Smooth muscle cell of the brain vasculature (primary cell): ENCODE data around the gene APOB.
A peak's percentile ranks its signal among the peaks of the same experiment; 100 is the strongest.

Experiments used
- DNase-seq: peaks from one replicate; pipeline ENCODE4 v3.0.0-alpha.2; 2012; ENCODE audit warnings: low read depth, low spot score

The APOB gene

GRCh38 chr2:21046506-21046905 lies 2.6 kb upstream of the APOB start:
- no peak for DNase-seq

DNA sequence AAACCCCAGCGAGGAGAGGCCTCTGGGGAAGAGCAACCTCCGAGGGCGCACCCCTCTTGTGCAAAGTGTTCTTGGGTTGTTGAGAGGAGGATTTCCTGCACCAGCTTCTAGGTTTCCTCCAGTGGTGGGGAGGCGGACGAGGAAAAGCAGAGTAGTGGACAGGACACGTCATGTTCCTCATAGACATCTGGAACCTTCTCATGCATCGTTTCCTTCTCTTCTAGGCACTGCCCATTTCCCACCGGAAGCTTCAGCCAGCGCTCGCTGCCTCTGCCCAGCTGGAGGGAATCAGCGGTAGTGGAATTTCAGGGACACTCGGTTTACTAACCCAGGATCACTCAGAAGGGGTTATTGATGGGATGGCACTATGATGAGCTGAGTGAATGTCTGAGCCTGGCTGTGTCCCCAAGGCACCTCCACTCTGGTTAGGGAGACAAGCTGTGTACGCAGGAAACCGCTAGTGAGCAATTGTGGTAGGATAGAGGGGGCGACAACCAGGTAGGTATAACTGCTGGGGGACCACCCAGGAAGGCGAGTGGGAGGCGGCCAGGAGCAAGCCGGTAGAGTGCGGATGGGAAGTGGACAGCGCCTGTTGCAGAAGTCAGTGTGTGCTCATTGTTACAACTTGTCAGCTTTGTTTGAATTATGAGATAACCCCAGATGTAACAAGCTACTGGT lies 960 bp upstream of the APOB start:
- no peak for DNase-seq

DNA sequence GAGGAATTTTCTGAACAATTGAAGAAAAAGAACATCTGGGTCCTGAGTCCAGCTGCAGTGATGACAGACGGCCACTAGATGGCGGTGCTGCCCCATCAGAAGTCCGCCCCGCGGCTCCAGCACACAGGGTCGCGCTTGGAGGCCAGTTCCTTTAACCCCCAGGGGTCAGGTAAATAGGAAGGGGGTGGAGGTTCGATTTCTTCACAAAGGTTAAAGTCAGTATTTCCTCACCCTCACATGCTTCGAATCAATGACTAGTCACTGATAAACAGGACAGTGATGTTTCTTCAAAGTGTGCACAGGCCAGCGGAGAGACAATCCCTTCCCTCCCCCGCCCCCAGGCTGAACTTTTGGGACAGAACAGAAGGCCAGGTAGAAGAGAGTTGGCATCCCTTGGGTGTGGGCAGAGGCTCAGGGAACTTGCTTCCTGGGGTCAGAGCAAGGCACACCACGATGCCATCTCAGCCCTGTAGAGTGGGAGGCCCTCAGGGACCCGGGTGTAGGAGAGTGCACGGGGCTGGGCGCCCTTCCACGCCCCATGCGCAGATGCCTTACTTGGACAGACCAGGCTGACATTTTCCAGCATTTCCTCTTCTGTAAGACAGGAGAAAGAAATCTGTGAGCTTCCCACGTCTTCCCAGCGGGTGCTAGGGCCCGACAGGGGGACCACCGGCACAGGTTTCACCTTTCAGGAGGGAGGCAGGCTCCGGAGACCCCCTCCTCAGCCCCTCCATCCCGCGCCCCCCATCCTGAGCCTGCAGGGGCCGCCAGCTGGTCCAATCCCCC lies 722 bp downstream of the APOB start:
- DNase-seq: peak; percentile 24

GRCh38 chr2:21042708-21042957 lies 1.2 kb downstream of the APOB start:
- no peak for DNase-seq

GRCh38 chr2:21041943-21042707 lies 1.7 kb downstream of the APOB start:
- DNase-seq: no peak

GRCh38 chr2:21041462-21041861 lies 2.4 kb downstream of the APOB start:
- DNase-seq: no peak

DNA sequence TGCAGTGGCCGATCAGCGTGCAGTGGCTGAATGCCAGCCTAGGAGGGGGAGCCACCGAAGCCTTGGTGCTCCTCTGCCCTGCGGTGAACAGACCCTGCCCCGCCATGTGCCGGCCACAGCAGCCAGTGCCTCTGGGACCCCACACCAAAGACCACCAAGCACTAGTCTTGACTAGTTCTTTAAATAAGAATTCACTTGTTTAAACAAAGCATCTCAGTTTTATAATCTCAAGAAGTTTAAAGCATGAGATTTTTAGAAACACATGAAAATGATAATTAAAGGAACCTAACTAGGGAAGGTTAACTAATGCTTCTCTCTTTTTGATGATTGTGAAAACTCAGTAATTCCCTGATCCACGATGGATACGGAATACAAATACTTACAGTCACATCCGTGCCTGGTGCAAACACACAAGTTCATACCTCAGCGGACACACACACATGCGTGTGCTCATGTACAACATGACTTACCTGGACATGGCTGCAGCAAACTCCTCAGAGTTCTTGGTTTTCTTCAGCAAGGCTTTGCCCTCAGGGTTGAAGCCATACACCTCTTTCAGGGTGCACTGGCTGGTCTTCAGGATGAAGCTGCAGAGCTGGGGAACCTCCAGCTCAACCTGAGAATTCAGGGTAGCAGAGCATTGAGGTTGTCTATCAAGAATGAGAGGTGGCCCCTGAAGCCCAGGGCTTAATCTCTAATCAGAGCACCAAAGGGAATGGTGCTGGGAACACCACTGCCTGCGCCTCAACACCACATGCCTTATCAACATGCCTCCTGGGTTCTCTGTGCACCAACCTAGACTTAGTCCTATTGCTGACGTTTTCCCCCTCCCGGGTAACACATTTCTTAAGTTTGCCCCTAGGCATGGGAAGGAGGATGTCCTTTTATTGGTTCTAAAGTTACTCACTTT lies 3.1 kb downstream of the APOB start:
- no peak for DNase-seq

DNA sequence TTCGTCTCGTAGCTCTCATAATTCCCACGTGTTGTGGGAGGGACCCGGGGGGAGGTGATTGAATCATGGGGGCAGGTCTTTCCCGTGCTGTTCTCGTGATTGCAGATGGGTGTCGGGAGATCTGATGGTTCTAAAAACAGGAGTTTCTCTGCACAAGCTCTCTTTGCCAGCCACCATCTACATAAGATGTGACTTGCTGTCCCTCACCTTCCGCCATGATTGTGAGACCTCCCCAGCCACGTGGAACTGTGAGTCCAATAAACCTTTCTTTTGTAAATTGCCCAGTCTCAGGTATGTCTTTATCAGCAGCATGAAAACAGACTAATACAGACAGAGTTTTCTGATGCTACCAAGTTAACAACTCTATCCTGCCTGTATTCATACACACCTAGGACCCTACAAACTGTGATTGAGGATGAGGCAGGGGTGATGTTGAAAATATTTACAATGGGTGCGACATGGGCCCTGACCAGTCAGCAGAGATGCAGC lies 3.9 kb downstream of the APOB start:
- DNase-seq: no peak

DNA sequence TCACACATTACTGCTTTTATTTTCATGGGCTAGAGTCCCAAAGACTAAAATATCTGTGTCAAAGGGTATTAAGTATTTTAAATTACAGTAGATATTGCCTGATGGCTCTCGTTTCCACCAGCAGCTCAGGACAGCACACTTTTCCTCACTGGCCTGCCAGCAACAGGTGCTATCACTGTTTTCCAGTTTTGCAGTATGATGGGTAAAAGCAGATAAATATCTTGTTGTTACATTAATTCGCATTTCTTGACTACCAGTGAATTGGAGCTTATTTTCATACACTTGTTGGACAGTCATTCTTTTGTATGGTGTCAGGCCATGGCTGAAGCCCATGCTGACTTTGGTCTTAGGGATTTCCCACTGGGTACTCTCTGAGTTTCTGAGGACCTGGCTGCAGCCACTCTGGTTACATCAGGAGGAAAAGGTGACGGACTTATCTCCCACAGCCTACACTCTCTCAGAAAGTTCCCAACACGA lies 4.8 kb downstream of the APOB start:
- DNase-seq: no peak

DNA sequence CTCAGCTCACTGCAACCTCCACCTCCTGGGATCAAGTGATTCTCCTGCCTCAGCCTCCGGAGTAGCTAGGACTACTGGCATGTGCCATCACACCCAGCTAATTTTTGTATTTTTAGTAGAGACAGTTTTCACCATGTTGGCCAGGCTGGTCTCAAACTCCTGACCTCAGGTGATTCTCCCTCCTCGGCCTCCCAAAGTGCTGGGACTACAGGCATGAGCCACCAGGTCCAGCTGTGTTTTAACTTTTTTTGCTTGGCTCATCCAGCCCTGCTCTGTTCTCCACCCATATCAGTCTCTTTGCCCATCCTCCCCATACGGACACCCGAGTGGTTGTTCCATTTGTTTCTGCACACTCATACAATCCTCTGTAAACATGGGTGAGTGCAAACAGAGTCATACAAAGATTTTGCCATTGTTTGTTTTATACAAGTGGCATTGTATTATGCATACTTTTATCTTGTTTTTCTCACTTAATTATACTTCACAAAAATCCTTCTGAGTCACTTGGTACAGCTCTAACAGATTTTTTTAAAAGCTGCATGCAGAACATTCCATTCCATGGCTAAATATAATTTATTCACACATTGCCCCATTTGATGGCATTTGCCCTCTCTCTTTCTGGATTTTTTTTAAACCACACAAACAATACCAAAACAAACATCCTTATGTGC lies 5.3 kb downstream of the APOB start:
- DNase-seq: no peak

DNA sequence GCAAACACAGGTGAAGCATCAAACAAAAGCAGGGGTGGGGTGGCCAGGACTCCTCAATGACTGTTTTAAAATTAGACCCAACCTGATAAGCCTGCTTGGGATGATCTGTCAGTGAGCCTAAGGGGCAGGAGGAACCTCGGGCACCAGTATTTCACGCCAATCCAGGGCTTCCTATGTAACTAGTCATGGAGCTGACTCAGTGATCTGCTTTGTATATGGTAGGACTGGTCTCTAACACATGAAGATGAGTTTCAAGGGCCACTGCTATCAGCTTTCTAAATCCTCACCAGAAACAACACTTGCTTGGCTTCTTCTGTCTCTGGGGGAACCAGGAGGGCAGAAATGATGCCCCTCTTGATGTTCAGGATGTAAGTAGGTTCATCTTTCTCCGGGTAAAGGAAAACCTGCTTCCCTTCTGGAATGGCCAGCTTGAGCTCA lies 6.2 kb downstream of the APOB start:
- DNase-seq: no peak

DNA sequence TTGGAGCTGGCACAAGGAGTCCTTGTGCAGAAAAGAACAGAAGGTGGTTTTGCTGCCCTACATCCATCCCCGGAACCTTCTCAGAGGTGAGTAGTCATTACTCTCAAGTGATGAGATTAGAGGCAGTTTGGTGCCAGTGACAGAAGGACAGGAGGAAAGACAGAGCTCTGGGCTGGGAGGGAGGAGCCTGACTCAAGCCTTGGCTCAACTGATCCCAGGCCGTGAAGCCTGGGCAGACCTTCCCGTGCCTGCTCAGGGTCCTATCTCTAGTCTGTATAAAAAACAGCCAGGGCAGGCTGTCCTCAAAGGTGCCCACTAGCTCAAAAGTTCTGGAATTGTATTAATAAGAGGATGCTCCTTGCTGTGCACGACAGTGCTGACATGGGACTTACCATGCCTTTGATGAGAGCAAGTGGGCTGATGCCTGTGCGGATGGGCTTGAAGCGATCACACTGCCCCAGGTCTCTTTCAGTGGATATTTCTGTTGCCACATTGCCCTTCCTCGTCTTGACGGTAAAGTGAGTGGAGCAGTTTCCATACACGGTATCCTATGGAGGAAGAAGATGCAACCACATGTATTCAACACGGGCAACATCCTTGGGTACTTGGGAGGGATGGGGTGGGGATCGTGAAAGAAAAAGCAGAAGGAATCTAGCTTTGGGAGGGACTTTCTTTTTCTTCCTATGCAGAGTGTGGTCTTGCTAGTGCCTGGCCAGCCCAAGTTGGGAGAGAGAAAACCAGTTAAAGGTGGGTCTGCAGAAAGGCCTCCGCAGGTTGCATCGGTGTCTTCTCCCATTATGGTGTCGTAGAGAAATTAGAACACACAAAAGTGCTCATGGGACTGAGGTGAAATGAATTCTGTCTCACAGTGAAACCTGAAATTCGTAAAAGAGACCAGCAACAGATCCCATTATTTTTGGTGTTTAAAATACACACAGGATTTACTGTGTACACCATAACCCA lies 6.9 kb downstream of the APOB start:
- no peak for DNase-seq

DNA sequence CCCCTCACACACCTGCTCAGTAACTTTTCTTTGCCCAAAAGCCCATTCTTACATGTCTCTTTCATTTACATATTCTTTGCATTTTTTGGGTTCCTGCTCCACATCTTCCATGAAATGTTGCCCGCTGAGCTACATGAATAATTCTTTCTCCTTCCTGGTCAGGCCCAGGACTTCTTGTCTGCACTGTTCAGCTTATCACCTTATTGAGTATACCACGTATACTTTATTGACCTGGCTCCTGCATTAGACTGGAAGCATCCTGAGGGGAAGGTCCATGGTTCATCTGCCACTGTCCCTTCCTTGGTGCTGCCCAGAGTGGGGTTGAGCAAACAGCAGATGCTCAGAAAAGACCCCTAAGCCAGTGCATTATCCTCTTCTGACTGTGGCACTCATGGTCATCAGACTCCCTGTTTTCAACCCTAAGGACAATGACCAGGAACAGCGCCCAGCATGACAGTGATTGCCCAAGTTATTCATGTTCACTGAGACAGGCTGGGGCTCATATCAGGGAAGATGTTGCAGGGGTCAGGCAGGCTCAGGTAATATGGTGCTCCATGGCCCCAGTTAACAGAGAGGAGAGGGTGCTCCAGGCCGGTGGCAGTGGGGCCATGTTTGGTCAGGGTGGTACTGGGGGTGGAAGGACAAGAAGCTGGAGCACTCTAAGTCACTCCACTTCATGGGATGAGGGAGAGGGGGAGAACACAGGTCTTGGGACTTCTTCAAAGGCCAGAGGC lies 7.7 kb downstream of the APOB start:
- no peak for DNase-seq

DNA sequence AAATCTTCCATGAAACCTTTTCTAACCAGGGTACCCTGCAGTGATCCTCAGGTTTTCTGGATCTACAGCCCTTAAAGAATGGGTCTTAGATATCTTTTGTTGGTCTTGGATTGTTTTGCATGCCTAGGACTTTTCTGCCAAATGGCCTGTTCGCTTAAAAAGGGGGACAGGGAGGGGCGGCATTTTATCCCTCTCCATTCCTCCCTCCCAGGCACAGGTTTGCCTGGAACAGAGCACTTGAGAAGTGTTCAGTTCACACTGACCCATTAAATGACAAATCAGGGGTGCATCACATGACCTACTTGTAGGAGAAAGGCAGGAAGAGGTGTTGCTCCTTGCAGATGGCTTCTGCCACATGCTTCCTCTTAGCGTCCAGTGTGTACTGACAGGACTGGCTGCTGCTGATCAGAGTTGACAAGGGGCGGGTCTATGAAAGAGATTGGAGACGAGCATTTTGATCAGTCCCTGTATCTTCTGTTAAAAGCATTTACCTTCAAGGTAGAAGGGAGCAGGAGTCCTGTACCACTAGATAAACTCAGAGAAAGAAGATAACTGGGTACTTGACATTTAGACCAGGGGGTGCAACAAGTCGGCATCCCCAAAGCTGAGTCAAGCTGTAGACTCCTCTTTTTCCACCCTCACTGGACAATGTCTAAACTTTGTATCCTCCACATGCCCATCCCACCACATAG lies 8.4 kb downstream of the APOB start:
- no peak for DNase-seq

DNA sequence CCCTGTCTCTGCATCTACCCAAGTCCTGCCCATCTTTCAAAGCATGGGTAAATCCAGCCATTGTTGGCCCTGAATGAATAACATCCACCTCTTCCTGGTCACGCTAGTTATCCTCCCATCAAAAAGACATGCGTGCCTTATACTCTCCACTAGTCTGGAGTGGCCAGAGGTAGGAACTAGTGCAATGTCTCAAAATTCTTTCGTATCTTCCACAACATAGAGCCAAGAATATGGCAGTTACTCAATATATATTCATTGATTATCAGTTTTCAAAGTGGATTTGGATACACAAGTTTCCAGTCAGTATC lies 8.9 kb downstream of the APOB start:
- DNase-seq: no peak

DNA sequence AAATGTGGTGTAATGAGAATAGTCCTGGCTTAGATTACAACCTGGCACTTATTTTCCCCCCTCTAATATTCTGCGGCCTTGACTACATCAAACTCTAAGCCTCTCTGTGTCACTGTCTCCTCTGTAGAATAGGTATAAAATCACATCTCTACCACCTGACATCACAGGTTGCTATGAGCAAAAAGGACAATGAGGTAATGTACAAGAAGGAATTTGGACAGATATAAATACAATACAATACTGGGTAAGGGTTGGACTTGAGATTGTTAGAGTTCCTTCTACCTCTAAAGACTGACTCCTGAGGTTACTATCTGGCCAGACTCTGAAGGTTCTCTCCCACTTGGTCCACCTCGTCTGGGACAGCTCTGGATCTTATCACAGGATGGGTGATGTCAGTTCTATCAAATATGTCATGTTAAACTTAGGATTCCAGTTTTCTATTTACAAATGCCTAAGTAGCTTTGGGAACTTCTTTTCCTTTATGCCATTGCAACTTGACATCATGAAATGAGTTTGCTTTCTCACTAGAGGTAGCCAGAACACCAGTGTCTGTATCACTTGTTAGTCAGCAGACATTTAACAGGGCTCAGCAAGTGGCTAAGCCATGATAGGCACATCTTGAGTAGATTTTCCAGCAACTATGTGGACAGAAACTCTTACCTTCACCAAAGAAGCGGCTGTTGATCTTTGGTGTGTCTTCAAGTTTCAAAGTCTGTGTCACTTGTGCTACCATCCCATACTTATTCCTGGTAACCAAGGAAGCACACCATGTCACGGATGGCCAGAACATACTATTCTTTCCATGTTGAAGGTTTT lies 9.5 kb downstream of the APOB start:
- DNase-seq: no peak

DNA sequence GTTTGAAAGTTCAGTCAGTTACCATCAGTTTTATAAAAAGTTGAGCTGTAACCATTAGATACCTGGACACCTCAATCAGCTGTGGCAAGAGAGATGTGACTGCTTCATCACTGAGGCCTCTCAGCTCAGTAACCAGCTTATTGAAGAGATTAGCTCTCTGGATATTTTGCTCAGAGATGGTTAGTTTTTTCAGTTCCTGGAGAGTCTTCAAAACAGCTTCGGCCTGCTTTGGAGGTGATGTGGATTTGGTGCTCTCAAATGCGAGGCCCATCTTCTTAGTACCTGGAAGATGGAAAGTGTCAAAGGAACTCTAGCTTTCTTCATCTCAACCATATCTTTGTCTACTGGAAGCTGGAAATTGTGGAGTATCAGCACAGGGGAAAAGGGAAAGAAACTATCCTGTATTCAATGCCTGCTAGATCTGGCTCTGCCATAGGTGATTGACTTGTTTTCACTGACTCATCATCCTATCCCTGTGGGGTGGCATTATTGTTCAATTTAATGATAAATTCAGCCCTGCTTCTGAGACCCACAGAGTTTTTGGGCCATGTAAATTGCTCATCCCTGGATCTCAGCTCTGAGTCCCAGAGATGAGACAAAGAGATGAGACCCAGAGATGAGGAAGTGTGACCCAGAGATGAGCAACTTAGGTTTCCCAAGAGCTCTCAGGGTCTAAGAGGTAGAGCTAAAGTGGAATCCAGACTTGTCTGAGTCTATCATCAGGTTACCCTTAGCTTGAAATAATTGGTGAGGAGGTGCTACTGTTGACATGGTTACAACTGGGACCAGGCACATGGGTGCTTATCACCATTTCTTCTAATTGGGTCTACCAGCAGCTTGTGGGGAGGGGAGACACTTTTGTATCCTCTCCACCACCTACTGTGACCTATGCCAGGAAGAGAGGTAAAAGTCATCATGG lies 10.4 kb downstream of the APOB start:
- no peak for DNase-seq
